ENCODE results near the gene HOXA11.

The HOXA11 gene

GRCh38 chr7:27192546-27193334 is 7.7 kb upstream of the HOXA11 start:
- DNase-seq: no peak

DNA sequence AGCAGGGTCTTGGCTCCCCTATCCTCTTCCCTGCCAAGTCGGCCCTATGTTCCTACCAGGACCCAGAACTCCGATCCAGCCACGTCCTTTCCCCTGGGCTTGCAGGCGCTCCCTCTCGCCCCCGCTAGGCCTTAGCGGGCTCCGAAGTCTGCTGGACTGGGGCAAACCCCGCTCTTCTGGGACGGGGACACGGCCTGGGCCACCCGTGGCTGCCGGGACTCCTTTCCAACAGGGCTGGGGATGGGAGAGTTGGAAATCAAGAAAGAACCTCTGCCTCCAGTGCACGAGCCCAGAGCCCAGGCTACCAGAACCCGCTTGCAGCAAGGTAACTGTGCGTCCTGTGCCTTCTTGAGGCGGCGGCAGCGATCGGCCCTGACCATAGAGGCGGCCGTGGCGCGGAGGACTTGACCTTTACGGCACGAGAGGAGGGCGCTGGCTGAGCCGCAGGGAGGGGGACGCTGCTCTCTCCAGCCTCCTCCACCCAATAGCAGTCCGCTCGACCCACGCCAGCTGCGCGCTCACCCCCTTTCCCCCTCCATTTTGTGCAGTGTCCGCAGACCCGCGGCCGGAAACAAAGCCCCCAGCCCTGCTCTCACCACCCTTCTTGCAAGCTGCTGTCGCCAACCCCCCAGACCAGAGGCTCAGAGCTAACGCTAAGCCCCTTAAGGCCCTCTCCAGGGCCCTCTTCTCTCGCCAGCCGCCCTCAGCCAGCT is 7.0 kb upstream of the HOXA11 start:
- no peak for DNase-seq

DNA sequence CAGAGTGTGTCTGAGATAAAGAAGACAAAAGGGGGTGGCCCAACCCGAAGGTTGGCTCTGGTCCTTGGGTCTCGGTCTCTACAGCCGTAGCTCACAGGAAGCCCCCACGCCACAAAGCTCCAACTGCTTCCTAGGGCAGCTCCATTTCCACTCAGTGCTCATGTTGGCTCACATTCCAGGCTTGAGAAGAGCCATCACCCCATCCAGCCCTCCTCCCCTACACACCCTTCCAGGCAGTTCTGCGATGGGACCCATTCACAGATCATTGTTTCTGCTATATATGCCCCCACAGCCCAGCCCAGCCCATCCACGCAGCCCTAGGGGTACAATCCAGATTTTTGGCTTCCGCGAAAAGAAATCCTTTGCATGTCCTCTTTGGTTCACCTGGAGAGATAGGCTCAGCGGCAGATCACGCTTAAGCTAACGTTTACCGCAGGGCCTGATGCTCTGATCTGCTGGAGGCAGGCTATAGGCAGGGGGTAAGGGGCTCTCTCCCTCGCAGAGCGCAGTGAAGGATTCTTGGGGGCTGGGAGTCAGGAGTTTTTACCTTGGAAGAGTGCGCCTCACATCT is 6.2 kb upstream of the HOXA11 start:
- DNase-seq: no peak

DNA sequence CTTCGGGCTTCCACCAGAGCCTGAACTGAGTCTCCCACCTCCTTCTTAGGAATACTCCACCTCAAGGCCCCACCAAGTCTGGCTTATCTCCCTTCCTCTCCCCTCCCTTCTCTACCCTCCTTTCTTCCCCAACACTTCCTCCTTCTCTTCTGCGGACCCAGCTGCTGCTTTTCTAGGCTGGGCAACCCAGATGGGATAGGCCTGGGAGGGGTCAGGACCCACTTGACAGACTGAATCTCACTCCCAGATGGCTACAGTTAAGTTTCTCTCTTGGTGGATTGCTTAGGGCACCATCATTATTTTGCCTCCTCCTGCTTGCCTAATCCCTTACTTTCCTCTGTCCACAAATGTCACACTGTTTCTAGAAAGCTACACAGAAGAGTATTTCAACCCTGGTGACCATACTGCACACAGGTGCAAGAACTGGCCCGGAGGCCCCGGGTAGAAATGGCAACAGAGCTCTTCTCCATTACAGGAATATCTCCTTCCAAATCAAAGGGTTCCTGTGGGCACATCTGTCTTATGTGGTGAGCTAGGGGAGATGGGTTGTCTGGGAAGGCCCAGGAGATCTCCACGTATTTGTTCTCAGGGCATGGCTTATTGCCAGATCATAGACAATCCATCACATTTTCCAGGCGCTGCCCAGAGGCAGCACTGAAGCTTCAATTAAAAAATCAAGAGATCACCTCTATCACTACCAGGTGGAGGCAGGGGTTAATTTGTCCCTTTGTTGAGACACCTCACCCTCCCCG is 5.1 kb upstream of the HOXA11 start:
- no peak for DNase-seq

GRCh38 chr7:27189295-27189996 is 4.4 kb upstream of the HOXA11 start:
- no peak for DNase-seq

- DNase-seq: no peak
These were observed 3.6 kb upstream of the HOXA11 start for GRCh38 chr7:27188386-27189294.

DNA sequence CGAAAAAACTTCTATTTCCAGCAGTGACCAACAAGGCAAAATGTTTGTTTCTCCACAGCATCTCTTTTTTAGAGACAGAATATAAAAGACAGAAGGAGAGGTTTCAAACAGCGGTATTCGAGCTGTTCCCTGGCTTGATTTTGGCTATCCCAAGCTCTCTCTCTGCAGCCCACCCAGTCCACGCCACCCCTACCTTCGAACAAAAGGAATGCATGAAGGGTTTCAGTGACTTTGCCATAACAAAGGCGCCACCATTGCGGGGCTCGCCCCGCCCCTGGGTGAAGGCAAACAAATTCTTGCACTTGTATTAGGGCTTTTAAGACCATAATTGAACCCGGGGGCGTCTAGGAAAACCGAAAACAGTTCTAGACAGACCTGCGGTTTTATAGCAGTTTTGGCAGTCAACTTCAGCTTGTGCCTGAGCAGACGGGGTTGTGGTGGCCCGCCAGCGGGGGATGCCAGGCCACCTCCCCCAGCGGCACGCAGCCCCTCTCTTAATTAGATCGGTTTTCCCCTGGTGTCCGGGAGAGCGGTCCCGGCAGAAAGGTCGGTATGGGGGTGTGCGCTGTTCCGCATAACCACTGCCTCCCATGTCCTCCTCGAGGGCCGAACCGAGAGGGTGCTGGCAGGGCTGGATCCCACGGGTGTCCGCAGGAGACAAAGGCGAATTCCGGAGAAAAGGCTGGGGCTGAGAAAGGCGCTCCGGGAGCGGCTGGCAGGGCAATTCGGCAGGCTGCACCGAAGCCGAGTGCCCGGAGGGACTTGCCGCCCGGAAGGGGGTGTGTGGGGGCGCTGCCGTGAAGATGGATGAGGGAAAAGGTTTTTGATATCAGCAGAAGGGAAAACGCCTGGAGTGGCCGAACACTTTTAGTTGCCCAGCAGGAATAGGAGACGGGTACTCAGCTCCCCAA is 2.7 kb upstream of the HOXA11 start:
- DNase-seq: no peak

- no peak for DNase-seq
These were observed 1.8 kb upstream of the HOXA11 start for GRCh38 chr7:27186668-27187474.

GRCh38 chr7:27185854-27186667 is 1.0 kb upstream of the HOXA11 start:
- DNase-seq: no peak

GRCh38 chr7:27184337-27185012 is 557 bp downstream of the HOXA11 start:
- no peak for DNase-seq

DNA sequence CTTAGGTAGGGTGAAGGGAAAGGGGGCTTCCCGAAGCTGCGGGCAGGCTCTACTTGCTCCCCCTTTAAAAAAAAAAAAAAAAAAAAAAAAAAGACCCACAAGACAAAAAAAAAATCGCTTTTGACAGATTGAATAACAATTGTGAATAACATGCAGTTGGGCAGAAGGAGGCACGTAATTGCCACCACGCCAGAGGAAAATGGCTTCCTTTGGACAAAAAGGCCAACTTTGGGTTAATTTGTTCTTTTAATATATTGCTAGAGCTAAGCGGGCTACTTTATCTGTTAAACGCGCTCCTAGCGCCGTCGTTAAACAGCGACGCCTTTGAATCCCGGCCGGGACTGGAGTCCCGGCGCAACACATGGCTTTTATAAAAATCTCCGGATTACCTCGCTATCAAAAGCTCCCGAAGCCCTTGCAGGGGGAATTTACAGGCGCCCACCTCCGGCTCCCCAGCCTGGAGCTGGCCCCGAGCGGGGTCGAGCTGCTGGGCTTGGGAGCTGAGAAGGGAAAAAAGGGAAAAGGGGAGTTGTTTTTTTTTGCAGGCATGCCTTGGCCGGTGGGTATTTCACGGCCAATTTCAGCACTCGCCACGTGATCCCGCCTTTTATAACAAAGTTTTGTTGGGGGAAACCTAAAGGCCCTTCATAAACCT is 1.2 kb downstream of the HOXA11 start:
- no peak for DNase-seq

DNA sequence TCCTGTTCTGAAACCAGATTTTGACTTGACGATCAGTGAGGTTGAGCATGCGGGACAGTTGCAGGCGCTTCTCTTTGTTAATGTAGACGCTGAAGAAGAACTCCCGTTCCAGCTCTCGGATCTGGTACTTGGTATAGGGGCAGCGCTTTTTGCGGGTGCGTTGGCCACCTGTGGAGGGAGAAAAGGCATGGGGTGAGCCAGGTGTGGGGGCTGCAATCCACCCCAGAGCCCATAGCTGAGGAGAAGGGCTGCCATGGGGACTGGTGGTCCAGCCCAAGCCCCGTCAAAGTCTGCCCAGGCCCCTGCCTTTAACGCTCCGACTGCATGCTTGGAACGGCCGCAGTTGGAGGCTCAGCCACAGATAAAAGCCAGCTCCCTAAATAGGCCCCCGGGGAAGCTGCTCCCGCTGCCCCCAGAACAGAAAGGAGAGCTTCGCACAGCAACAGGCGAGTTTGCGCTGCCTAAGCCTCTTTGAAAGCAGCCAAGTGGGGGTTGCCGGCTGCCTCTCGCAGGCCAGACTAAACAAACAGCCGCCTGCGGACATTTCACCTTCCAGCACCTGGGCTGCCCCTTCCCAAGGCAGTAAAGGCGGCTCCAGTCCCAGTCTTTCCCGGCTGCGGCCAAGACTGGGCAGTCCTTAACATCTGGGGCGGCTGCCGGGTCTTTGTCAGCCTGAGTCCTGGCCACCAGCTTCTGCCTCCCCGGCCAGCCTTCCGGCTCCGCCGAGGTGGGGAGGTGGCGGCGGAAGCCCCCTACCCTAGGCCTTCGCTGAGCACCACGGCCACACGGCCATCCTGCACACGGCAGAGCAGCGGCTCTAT is 2.0 kb downstream of the HOXA11 start:
- DNase-seq: no peak

DNA sequence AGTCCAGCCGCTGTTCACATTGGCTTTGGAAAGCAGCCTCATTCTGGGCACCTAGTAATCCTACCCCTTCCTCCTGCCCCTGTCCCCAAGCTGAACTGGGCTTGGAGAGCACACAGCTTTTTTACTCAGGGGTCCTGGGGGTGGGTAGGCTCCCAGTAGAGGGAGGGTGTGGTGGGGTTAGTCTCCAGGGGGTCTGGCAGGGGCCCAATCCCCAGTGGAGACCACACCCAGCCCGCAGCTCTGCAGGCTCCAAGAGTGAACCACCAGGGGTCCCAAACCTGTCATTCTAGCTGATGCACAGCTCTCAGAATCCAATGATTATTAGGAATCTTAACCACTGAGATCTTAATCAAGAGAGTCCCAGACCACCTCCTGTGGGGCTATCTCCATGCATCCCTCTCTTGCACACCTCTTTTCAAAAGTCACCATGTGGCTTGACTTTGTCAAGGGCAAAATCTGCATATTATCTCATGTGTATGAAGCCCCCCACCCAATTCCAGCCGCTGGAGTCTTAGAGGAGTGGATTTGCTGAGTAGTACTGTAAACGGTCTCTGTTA is 2.7 kb downstream of the HOXA11 start:
- no peak for DNase-seq

- no peak for DNase-seq
These were observed 3.2 kb downstream of the HOXA11 start for GRCh38 chr7:27181795-27182275.

- no peak for DNase-seq
These were observed 4.3 kb downstream of the HOXA11 start for GRCh38 chr7:27180431-27181420.

Measured in activated gamma-delta T cell treated with Interleukin-2 at 50 U/mL for 16 hours (primary cell).